ENCODE measurements around the gene SV2B. TPM values are rescaled to one million over a fixed set of nuclear protein-coding genes. Genes with fewer than 3 reads are reported as not detected.

The SV2B gene
- total RNA-seq, 1 experiment from 2014 or later = 0.05 TPM

DNA sequence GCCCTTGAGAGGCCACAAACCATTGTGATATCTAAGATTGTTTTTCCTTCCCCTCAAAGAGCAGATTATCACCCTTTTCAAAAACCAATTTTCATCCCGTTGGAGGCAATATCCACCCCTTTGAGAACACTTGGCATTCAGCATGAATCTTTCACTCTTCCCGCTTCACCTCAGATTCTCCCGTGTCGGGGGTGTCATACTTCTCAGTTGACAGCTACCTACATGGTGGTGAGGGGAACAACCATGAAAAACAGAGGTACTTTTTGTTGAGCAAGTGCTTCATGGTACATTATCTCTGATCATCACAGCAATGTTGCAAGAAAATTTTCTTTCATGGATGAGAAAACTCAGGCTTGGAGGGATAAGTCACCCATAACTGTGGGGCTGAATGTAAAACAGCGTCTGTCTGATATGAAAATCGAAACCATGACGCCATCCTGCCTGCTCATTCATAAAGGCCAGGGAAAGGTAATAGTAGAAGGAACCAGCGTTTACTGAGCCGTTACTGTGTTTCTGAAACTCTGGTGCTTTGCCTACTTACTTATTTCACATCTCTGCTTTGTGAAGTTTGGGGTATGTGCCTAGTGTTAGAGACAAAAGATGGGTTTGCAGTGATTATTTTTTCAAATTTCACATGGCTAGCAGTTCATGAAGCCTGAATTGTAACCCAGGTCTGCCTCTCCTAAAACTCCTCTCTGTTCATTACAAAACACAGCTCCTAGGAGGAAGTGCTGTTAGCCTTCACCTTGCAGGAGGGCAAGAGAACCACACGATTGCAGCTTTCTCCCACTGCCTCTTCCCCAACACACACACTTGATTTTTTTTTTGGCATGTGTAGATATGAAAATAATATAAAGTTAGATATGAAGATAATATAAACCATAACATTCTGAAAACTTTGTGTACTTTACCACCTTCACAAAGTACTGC lies 35.4 kb downstream of the SV2B start:
- no peak for DNase-seq (ENCODE audit: extremely low read depth, low read depth)

DNA sequence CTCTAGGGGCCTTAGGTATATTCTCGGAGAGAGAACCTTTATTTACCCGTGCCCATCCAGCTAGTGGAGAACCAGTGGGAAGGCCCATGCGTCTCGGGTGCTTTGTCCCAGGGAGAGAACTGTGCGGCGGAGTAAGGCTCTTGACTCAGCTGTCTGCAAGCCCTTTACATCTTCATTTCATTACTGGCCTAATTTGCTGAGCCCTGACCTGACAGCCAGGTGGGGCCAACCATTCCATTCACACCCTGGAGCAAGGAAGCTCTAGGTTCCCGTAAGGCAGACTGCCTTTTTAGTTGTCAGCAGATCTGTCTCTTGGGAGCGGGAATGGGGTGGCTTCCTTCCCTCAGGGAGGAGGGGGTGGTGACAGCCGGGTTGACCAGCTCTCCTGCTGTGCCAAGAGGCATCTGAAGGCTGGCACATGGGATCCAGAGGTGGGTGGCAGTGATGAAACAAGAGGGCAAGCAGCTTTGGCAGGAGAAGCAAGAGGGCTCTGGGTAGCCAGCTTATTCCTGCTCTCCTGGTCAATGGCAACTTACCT lies 36.4 kb downstream of the SV2B start:
- DNase-seq (ENCODE audit: extremely low read depth, low read depth) = no peak

DNA sequence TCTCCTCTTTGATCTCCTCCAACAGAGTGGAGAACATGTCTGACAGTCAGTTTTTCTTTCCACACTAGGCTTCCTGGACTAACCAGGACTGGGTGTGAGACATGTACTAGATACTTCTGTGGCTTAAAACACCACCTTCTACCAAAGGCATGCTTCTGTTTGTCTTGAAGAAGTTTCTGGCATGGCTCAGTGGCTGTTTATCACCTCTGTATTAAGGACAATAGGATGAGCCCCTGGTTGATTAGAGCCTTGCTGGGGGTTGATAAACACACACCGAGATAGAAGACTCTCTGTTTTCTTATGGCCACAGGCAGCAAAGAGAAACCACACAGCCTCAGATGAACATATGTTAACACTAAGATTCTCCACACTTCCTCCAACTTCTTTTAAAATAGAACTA lies 40.5 kb downstream of the SV2B start:
- DNase-seq (ENCODE audit: extremely low read depth, low read depth) = no peak

DNA sequence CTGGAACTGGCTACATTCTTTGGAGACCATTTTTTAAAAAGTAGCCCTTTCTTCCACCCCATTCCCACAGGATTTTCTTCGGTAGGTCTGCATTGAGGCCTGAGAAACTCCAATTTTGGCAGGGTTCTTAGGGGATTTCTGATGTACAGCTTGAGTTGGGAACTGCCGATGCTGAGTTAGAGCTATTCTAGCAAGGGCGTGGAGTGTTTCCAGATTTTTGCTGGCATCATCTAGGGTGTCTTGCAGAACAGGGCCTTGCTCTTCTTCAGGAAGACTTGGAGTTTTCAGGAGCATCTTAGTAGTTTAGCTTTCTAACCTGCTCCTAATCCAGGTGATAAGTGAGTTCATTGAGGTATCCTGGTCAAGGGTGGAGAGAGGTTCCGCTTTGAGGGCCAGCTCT lies 41.0 kb downstream of the SV2B start:
- no peak for DNase-seq (ENCODE audit: extremely low read depth, low read depth)

DNA sequence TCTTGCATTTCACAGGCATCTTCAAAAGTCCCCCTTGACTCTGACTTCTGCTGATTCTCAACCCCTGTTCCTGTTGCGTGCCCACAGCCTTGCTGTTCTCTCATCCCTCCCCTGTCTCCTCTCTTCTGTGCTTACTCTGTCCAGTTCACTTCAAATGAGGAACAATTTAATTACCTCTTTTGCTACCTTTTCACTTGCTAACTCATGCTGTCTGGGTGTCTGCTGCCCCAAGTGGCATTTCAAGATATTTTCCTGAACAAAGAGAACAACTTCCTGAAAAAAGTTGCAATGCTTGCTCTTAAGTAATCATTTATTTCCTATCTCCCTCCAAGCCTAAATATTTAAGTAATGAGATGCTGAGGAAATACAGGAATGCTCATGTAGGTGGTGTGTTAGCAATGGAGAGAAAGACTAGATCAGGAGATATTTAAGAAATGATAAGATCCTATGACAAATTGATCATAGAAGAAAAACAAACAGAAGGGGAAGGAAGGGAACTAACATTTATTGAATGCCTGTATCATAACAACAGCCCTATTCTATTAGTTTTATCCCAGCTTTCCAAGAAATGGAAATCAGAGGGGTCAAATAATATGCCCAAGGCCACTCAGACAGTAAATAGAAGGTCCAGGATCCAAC lies 42.2 kb downstream of the SV2B start:
- no peak for DNase-seq (ENCODE audit: extremely low read depth, low read depth)

DNA sequence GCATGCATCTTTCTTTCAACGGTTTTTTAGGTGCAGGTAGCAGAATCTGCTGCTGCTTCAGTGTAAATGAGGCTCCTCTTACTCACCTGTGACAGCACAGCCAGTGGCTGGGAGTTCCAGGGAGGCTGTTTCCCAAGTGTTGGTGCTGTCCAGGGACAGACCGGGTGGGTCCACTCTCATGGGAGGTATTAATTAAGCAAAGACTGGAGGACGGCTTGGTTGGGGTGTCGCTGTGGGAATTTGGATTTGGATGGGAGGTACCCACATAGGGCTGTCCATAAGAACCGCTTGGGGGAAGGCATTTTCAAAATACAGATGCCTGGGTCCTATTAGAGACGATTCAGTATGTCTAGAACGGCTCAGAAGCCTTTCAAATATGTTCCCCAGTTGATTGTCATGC lies 42.9 kb downstream of the SV2B start:
- no peak for DNase-seq (ENCODE audit: extremely low read depth, low read depth)

DNA sequence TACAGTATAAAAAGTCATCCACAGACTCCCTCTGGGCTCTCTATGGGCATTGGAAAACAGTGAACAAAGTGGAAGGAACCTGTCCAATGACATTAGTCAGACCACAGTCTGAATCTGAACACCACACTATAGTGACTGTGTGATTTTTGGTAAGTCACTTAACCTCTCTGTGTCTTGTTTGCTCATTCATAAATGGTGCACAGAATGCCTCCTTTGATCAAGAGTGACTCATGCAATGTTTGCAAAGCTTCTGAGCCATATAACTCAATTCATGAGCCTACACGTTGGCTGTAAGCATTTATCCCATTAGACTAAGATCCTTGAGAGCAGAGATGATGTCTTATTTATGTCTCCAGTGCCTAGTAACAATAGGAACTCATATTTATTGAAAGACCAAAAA lies 46.7 kb downstream of the SV2B start:
- DNase-seq (ENCODE audit: extremely low read depth, low read depth) = no peak

DNA sequence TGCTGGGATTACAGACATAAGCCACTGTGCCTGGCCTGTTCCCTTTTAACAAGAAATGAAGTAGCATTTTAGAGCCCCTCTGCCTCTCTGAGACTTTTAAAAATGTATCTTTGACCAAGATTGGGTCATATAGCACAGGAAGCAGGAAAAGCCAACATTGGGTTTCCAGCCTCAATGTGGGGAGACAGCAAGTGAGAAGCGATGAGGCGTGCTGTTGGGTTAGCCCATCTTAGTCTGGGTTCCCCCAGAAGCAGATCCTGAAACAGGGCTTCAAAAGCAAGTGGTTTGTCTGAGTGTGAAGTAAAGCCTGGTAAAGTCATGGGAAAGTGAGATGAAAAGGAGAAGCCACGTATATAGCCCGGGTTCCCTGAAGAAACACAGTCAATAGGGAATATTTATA lies 48.2 kb downstream of the SV2B start:
- DNase-seq (ENCODE audit: extremely low read depth, low read depth) = no peak

DNA sequence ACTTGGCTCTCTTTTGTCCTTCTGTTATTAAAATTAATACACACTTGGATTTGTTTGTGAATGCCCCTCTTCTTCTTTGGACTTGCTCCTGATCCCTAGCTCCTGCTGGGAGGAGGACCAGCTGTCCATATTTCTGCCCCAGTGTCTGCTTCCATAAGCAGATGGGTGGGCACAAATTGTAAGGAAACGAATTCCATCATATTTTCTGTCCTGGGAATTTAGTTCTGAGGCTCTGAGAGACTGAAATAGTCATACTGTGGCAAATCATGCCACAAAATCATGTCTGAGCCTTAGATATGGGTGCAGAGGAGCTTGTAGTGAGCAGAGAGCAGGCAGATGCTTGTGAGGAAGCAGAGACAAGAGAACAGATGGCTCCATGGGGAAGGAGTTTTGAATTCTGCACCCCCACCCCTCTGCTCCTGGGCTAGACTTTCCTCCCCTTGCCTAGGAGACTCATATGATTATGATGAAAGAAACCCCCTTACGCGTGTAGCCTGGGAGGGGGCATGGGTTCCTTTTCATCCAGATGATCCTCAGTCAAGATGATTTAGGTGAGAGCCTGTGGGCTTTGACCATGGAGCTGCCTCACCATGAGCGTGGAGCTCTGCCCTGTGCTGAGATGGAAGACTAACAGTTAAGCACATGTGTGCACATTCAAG lies 50.6 kb downstream of the SV2B start:
- DNase-seq (ENCODE audit: extremely low read depth, low read depth) = no peak

DNA sequence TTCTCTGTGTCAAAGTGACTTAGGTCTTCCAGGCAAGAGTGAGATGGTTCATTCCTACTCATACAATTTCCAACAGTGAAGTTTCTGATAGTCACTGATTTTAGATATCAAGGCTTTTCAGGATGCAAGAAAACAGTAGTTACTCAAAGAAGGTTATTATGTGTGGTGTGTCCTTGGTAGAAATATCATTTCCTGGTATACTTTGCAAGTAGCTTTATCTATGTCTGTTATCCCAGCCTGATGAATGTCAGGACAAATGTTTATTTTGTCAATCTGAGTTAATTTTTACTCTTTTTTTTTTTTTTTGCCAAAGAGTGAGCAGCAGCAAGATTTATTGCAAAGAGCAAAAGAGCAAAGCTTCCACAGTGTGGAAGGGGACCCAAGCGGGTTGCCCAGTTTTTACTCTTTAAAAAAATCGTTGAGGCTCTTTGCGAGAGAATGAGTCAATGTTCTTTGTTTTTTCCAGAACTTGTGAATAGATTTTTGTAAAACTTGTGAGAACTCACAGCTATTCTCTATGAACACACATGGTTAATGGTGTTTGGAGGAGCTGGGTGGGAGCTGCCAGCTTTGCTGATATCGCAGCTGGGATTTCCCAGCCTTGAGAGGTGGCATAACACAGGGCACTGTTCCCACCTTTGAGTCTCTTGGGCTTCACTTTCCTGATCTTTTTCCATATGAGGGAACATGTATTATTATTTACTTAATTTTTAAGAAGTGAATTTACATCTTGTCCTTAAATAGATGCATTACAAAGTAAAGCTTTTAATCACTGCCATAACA lies 51.9 kb downstream of the SV2B start:
- no peak for DNase-seq (ENCODE audit: extremely low read depth, low read depth)

DNA sequence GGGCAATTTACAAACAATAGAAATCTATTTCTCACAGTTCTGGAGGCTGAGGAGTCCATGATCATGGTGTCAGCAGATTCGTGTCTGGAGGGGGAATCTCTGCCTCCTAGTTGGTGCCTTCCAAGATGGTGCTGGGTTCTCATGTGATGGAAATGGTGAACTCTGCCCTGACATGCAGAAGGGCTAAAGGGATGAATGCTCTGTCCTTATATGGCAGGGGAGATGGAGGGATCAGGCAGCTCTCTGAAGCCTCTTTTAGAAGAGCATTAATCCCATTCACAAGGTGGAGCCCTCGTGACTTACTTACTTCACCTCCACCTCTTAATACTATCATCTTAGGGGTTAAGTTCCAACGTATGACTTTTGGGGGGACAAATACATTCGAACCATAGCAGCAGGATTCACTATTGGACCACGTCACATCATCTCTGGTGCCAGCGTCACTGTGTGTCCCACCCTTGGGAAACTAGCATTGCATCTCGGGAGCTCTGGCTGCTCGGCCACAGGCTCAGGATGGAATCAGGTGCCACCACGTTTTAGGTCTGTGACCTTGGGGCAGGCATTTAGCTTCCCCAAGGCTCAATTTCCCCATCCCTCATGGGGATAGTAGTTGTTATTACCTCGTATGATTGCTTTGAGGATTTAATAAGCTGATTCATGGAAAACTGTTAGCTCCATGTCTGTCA lies 53.0 kb downstream of the SV2B start:
- no peak for DNase-seq (ENCODE audit: extremely low read depth, low read depth)

DNA sequence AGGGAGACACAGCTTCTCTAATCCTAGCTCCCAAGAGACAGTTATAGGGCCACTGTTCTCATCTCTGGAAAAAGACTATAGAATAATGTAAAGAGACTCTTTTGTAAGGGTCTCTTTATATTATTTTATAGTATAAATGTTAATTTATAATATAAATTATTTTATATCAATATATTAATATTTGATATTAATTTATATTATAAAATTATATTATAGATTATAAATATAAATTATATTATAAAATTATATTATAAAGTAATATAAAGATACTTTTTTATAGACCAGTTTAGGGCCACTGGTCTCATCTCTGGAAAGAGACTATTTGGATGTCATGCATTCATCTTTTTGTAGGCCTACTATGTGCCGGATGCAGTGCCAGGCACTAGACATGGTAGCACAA lies 53.9 kb downstream of the SV2B start:
- no peak for DNase-seq (ENCODE audit: extremely low read depth, low read depth)

DNA sequence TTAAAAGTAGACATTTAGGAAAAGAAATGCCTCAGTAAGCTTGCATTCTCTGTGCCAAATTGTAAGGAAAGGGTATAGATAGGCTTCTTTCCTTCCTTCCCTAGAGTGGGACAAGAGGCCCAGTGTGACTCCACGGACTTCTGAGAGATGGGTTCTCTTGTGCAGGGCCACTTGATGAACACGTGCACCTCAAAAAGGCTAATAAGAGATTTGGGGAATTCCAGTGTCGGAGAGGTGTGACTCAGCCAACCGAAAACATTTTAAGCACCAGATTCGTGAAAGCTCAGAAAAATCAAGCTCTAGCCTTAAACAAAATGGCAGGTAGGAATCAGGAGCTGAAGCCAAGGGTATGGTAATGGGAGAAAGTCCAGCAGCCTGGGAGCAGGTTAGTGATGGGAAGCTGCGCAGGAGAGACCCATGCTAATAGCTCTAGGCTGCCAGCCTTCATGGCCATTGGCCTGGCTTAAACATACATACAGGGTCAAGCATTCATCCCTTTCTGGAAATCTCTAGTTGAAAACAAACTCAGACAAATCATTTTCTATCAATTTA lies 56.2 kb downstream of the SV2B start:
- DNase-seq (ENCODE audit: extremely low read depth, low read depth) = no peak

DNA sequence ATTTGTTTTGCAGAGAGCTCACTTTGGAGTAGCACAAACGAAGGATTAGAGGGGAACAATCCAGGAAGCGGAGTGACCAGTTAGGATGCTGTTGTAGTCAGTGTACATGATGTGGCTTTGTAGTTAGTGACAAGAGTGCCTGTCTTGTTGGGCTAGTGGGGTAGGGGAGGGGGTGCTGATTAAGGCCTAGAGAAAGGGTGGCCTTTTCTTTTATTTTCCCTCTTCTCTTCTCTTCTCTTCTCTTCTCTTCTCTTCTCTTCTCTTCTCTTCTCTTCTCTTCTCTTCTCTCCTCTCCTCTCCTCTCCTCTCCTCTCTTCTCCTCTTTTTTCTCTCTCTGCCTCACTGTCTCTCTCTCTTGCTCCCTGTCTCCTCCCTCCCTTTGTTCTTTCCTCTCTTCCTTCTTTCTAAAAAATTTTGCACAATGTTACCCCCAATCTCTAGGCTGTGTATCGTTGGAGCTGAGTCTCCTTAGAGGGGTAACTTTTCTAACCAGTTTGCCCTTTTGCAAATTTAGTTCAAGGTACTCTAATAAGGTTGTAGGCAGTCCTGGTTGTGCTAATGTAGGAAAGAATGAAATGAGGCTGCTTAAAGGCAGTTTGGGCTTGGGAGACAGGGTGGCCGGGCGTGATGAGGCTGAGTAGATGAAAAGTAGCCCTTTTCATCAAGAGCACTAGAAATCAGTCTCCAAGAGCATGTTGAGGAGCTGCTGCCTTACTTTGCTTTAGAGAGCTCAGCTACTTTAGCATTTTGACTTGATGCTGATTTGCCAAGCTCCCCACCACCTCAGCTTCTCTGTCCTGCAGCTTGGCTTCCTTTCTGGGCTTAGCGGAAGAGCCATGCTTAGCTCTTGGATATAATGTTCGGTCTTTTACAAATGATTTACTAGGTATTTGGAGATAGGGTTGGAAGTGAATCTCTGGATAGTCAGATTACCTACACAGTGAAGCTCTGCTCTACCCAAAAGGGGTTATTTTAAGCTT lies 58.6 kb downstream of the SV2B start:
- no peak for DNase-seq (ENCODE audit: extremely low read depth, low read depth)

DNA sequence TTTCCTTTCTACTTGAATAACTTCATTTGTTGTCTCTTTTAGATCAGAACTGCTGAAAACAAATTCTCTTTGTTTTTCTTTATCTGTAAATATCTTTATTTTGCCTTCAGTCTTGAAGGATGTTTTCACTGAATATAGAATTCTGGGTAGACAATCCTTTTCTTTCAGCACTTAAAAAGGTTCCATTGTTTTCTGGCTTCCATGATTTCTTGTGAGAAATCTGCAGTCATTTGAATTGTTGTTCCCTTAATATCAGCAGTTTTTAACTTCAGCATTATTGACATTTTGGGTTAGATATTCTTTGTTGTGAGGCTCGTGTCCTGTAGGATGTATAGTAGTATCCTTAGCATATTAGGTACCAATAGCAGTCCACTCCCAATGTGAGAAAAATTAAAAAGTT lies 65.8 kb downstream of the SV2B start:
- no peak for DNase-seq (ENCODE audit: extremely low read depth, low read depth)

DNA sequence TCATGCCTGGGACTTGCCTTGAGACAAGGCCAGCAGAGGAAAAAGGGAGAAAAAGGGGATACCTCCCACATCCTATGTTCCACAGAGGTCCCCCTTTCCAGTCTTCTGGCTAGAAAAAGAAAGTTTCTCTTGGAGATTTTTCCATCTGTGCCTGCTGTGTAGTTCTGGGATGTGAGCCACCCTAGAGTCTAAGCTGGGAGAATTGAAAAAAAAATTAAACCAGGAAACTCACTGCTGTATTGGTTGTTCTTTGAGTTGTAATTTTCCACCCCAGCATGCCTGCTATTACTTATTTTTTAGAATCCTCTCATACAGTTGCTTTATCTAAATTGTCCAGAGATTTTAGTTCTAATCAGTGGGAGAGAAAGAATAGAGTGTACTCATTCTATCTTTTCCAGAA lies 68.4 kb downstream of the SV2B start:
- no peak for DNase-seq (ENCODE audit: extremely low read depth, low read depth)

DNA sequence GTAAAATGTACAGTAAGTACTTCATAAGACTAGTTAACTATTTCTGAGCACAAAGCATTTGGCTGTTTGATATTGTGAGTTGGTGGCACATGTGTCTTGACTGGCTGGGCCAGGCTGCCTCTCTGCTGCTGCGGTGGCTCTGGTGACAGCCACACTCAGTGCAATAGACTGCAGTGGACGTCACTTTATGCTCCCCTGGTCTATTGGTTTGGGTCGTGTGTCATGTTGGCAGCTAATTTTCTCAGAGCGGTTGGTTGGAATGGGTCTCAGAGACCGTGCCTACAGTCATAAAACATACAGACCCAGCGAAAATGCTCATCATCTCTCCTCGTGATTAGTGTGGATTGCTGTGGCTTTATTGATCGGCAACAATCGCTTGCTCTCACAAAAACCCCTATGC lies 71.3 kb downstream of the SV2B start:
- DNase-seq (ENCODE audit: extremely low read depth, low read depth) = no peak

DNA sequence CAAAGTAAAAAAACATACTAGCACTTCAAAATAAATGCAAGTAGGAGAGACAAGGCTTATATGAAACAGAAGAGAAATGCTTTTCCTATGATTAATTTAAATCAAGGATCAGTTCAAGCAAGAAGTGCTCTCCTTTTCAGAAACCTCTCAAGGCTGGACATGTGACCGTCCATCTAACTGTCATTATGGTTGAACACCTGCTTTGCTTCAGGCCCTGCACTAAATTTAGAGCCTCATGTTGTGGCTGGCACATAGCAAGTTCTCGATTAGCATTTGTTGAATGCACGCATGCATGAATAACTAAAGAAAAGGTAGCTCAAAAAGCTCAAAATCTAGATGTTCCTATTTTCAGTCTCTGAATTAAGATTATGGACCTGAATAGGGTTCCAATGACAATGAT lies 82.0 kb downstream of the SV2B start:
- DNase-seq (ENCODE audit: extremely low read depth, low read depth) = no peak

DNA sequence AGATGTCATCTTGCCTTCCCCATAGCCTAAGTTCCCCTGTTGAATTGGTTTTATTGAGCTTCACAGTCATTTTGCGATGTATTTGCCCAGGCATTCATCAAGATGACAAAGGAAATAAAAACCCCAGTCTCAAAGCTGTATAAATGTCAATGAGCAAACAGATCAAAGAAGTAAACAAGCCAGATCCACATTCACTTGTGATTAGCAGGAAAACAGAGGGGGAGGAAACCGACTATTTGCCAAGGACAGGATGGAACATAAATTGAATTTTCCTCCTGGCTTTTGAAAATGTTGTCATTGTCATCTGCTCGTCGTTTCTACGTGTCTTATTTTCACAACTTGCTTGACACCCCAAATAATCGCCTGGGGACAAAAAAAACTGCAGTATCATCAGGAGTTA lies 83.5 kb downstream of the SV2B start:
- no peak for DNase-seq (ENCODE audit: extremely low read depth, low read depth)

Measured in NCI-H460 (cell line).